ENCODE results near the gene YBEY.

DNA sequence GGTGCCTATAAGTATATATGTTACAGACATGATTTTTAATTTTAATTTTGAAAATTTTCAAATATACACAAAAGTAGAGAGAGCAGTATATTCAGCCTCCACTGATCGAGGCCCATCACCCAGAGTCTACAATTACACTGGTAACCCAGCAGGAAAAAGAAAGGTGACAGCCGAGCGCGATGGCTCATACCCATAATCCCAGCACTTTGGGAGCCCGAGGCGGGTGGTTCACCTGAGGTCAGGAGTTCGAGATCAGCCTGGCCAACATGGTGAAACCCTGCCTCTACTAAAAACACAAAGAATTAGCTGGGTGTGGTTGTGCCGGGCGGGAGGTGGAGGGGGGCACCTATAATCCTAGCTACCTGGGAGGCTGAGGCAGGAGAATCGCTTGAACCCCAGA is 1.4 kb downstream of the YBEY start:
- TF ChIP-seq, protein P1, sequence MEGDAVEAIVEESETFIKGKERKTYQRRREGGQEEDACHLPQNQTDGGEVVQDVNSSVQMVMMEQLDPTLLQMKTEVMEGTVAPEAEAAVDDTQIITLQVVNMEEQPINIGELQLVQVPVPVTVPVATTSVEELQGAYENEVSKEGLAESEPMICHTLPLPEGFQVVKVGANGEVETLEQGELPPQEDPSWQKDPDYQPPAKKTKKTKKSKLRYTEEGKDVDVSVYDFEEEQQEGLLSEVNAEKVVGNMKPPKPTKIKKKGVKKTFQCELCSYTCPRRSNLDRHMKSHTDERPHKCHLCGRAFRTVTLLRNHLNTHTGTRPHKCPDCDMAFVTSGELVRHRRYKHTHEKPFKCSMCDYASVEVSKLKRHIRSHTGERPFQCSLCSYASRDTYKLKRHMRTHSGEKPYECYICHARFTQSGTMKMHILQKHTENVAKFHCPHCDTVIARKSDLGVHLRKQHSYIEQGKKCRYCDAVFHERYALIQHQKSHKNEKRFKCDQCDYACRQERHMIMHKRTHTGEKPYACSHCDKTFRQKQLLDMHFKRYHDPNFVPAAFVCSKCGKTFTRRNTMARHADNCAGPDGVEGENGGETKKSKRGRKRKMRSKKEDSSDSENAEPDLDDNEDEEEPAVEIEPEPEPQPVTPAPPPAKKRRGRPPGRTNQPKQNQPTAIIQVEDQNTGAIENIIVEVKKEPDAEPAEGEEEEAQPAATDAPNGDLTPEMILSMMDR (IDR thresholded peaks at IDR 0.05): no peak
- TF ChIP-seq POLR2A (IDR thresholded peaks at IDR 0.05): no peak
- TF ChIP-seq EP300 (IDR thresholded peaks at IDR 0.05): no peak

Data from ovary (tissue), 3 donors.